ENCODE data around the gene MYO5B.
"Not testable (repeated sequence)": the region's sequence is repeated elsewhere in the genome, so short reads cannot be mapped to it uniquely, and the experiment has no call there.

The MYO5B gene

GRCh38 chr18:49846718-49847470 lies 348.1 kb downstream of the MYO5B start:
- no peak for DNase-seq

DNA sequence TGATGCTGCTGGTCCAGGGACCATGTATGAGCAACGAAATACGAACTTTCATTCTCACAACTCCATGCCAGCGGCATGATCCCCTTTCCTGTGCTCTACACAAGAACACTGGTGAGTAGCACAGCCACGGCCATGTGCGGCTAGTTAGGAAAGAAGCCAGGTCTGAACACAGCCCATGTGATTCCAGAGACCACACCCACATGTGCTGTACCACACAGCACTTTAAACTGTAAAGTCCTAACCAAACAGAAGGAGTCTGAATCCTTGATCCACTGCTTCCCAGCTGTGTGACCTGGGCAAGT lies 348.6 kb downstream of the MYO5B start:
- DNase-seq = no peak

DNA sequence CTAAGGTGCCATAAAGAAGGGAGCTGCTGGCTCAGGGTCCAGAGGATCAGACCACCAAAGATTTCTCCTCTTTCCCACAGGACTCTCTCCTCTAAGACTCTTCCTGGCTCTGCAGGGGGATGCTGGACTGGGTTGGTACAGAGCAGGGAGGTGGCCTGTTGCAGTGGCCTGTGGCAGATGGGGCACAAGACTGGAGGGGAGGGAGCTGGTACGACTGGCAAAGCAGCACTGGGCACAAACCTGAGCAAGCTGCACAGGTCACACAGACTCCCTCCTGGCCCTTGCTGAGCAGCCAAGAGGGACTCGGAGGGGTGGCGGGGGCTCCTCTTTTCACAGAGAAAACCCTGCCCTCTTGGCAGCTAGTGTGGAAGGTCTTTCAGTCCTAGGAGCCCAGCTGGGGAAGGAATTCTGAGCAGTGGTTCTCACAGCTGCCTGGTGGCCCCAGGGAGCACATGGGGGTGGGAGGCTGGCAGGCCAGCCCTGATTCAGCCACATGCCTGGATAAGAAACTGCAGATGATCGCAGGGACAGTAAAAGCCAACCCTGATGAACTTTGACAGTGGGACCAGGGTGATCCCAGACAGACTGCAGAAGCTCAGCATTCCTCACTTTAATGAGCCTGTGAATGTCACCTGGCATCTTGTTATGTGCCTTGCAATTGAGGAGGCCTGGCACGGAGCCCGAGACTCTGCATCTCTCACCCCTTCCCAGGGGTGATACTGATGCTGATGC lies 349.2 kb downstream of the MYO5B start:
- no peak for DNase-seq

- no peak for DNase-seq
Observed at GRCh38 chr18:49844903-49845302, 350.0 kb downstream of the MYO5B start.

DNA sequence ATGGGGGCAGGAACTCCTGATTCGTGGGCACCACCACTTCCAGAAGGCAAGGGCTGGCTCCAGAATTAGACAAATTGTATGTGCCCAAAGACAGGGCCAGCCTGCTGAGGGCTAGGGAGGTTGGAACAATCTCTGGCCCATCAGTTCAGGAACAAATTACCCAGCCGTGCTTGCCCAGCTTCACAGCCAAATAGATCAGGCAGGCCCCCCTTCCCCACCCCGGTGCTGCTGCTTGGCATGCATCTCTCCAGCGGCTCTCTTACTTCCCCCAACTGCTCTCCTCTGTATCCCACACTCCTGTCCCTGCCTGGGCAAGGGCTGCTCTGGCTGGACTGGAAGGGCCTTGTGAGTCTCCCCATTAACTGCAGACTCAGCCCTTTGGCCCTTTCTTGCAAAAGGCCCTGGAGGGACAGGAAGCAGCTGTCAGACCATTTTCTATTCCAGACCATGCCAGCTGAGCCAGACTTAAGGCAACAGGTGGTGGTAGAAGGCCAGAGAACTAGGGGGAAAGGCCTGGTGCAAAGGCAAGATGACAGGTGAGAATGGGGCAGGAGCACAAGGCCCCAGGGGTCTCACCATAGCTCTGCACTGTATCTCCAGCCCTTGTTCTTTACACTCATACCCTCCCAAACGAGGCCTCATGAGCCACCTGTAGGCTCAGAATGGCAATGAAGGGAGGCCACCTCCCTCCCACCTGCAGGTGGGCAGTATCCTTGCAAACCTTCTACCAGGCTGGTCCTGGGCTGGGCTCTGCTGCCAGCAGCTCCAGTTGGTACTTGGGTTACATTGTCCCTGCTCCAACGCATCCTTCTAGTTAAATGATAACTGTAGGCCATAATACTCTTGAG lies 350.9 kb downstream of the MYO5B start:
- no peak for DNase-seq

DNA sequence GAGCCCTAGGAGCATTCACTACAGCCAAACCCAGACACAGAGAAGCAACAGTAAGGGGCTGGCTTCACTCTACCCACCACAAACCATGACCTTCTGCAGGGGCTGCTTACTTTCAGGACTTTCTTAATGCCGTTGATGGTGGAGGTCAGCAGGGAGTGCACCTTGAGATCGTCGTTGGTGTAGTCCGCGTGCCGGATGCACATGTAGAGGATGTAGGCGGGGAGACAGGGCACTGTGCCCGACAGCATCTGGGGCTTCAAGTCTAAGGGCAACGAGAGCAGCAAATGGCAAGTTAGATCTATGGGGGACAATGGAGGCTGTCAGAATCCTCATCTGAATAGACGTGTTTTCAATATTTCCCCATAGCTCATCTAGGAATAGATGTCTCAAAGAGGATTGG lies 351.8 kb downstream of the MYO5B start:
- DNase-seq = no peak

DNA sequence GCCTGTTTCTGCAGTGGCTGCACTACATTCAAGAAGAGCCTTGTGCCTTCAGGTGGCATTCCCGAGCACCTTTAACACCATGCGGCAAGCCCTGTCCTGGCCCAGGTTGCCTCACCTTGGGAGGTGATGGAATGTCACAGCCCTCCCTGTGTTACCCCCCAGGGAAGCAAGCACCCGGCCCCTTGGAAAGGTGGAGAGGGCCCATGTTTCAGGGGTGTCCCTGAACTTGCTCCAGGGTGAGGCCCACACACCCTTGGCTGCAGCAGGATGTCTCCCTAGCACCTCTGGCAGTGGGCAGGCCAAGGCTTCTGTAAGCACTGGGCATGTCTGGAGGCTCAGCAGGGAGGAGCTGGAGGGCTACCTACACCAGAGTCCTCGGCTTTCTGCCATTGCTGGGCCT lies 352.3 kb downstream of the MYO5B start:
- no peak for DNase-seq

DNA sequence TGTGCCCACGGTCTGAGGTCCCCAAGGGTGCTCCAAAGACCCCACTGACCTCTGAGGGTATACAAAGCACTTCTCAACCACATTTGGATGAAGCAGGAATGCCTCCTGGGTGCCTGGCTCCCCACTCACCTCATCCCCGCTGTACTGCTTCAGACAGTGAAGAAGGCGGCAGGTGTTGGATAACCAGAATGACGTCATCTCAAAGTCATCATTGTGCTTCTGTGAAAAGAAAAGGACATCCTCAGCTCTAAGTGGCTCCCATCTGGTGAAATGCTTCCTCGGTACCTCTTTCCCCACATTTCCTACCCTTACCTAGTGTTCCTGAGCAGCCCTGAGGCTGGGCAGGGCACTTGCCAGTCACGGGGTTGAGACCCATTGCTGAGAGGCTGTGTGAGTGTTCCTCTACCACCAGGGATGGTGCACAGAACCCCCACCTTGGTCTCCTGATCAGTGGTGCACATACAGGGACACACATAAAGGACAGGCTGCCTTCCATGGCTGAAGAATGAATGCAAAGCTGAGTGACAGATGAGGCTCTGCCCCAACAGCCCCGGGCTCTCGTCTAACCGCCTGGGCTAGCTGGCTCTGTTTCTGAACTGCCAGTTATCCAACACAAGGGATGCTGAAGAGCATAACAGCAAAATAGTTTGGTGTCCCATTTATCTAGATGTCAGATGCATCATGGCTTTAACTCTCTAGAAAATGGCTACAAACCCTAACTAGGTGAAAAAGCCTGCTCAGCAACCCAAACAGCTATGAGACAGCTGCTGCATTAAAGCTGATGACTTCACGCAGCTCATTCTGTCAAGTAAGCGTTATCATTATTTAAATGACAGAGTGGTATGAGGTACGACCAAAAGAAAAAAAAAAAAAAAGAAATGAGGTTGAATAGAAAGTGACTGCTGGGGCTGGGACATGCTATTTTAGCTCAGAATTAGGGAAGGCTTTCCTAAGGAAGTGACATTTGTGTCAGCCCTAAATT lies 353.4 kb downstream of the MYO5B start:
- no peak for DNase-seq

DNA sequence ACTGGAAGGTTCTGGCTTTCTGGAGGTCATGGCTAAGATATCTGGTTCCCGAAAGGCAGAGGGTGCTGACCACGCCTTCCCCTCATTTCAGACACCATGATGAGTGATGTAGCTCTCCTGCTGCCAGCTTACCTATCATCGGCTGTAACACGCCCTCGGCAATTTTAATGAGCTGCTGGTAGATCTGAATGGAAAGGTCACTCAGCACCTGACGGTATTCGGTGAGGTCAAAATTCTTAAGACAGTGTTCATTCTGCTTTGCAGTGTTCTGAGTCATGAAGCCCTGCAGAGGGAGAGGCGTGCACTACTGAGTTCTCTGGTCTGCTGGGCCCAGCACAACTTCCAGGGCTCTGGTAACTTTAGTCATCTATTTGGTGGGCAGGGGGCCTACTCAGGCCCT lies 355.9 kb downstream of the MYO5B start:
- no peak for DNase-seq

GRCh38 chr18:49838381-49838780 lies 356.6 kb downstream of the MYO5B start:
- no peak for DNase-seq

GRCh38 chr18:49837889-49838288 lies 357.1 kb downstream of the MYO5B start:
- DNase-seq = no peak

DNA sequence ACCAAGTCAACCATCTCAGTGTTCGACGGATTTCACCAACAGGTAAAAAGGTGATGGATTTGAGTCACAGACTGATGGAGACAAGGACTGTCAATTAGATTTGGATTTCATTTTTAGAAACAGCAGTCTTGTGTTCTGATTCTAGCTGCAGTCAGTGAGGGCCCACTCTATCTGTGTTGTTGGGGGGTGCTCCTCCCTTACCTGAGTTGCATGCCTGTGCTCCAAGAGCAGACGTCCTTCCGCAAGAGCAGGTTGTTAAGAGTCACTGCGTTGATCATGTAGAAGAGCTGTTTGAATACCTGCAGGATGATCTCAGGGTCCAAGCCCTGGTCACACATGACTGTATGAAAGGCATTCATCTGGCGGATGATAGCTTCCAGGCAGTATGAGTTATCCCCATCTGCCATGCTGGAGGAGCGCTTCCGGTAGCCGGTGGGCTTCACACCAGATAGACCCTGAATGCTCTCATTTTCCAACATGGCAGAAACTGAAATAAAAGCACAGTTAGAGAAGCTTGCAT lies 357.6 kb downstream of the MYO5B start:
- not testable (repeated sequence) for DNase-seq

GRCh38 chr18:49835405-49835804 lies 359.5 kb downstream of the MYO5B start:
- DNase-seq = no peak

DNA sequence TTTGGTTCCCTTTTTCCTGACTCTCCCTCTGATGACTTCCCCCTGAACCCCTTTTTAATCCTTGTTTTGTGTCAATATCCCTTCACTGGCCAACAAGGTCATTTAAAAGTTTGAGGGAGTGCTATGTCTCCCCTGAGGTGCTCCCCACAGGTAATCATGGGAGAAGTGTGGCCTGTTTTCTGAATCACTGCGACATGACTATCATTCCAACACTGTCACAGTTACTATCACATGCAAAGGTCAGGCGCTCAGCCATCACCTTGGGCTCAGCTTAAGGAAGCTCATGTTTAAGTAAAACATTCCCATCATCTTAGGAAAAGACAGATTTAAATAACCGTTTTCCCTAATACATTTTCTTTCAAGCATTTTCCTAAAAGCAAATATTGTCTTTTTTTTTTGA lies 360.7 kb downstream of the MYO5B start:
- no peak for DNase-seq

GRCh38 chr18:49833814-49834213 lies 361.1 kb downstream of the MYO5B start:
- DNase-seq = no peak

GRCh38 chr18:49832221-49832647 lies 362.7 kb downstream of the MYO5B start:
- no peak for DNase-seq

- DNase-seq = no peak
Observed at GRCh38 chr18:49827996-49828395, 367.0 kb downstream of the MYO5B start.

DNA sequence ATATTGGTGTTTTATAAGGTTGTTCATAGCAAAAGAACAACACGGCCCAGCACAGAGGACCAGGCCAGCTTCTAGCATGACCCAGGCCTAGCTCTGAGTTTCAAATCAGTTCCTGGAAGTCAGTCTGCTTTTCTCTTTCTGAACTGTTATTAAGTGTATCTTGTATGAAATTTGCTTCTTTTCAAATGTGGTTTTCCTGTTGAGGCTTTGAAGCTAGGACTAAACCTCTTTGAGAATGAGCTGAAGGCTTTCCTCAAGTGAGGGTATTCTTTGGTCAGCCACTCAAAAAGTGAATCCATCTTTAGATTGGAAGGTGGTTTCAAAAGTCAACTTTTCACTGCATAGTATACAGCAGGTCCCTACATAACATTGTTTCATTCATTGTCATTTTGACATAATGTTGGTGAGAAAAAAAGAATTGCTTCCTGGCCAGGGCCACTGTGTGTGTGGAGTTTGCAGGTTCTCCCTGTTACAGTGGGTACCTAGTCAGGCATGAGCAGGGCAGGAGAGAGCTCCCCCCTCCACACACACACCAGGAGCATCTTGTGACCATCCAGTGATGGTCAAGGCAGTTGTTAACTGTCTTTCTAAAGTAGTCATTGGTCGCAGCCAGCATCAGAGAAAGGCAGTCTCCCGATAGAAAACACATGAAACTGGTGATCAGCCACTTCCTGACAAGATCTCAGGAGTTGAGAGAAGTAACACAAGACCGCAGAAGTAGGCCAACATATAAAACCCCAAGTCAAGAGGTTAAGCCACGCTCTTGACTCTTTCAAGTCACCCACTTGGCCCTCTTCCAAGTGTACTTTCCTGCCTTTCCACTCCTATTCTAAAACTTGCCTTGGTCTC lies 374.9 kb downstream of the MYO5B start:
- no peak for DNase-seq

DNA sequence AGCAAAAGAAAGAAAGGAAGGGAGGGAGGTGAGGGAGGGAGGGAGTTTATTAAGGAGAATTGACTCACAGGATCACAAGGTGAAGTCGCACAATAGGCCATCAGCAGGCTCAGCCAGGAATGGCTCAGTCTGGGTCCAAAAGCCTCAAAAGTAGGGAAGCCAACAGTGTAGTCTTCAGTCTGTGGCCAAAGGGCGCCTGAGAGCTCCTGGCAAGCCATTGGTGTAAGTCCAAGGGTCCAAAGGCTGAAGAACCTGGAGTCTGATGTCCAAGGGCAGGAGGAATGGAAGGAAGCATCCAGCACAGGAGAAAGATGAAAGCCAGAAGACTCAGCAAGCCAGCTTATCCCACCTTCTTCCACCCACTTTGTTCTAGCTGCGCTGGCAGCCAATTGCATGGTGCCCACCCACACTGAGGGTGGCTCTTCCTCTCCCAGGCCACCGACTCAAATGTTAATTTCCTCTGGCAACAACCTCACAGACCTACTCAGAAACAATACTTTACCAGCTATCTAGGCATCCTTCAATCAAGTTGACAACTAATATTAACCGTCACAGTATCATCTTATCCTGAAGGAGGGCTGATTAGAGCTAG lies 375.8 kb downstream of the MYO5B start:
- DNase-seq = no peak

GRCh38 chr18:49817947-49818346 lies 377.0 kb downstream of the MYO5B start:
- no peak for DNase-seq

DNA sequence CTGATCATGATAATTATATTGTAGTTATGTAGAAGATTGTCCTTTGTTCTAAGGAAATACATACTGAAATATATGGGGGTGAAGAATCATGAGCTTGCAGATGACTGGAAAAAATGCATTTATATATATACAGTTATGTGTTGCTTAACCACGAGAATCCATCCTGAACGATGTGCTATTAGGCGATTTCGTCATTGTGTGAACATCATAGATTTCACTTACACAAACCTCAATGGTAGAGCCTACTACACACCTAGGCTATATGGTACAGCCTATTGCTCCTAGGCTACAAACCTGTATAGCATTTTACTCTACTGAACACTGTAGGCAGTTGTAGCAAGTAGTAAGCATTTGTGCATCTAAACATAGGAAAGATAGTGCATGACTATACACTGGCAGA lies 379.0 kb downstream of the MYO5B start:
- no peak for DNase-seq

Measured in NCI-H446 treated with DMSO at 0.1 percent for 48 hours (cell line).